ENCODE data around the gene E4F1.
A peak's percentile ranks its signal among the peaks of the same experiment; 100 is the strongest.

The E4F1 gene

GRCh38 chr16:2223221-2223941 is at the start of gene E4F1:
Gene E4F1, plus strand, starts transcription at chr16:2223591. Its CDS starts 23 bp downstream, at chr16:2223614.
- DNase-seq (ENCODE audit: low spot score), result peak; percentile 100

GRCh38 chr16:2173916-2174315 is 49.5 kb upstream of the E4F1 start:
- DNase-seq (ENCODE audit: low spot score), result no peak

GRCh38 chr16:2174396-2175131 is 48.8 kb upstream of the E4F1 start:
- no peak for DNase-seq (ENCODE audit: low spot score)

- DNase-seq (ENCODE audit: low spot score), result no peak
These were observed 47.9 kb upstream of the E4F1 start for GRCh38 chr16:2175454-2175853.

- no peak for DNase-seq (ENCODE audit: low spot score)
These were observed 47.3 kb upstream of the E4F1 start for GRCh38 chr16:2176047-2176446.

- DNase-seq (ENCODE audit: low spot score), result no peak
These were observed 46.3 kb upstream of the E4F1 start for GRCh38 chr16:2177101-2177500.

- no peak for DNase-seq (ENCODE audit: low spot score)
These were observed 45.8 kb upstream of the E4F1 start for GRCh38 chr16:2177561-2177960.

- DNase-seq (ENCODE audit: low spot score), result peak; percentile 49
These were observed 44.9 kb upstream of the E4F1 start for GRCh38 chr16:2178321-2179106.

GRCh38 chr16:2179107-2179501 is 44.3 kb upstream of the E4F1 start:
- DNase-seq (ENCODE audit: low spot score), result no peak

GRCh38 chr16:2179576-2179975 is 43.8 kb upstream of the E4F1 start:
- DNase-seq (ENCODE audit: low spot score), result no peak

GRCh38 chr16:2180461-2180860 is 42.9 kb upstream of the E4F1 start:
- DNase-seq (ENCODE audit: low spot score), result no peak

GRCh38 chr16:2180962-2181923 is 42.1 kb upstream of the E4F1 start:
- DNase-seq (ENCODE audit: low spot score), result no peak

- no peak for DNase-seq (ENCODE audit: low spot score)
These were observed 41.4 kb upstream of the E4F1 start for GRCh38 chr16:2181952-2182351.

- no peak for DNase-seq (ENCODE audit: low spot score)
These were observed 39.7 kb upstream of the E4F1 start for GRCh38 chr16:2183671-2184070.

- no peak for DNase-seq (ENCODE audit: low spot score)
These were observed 39.0 kb upstream of the E4F1 start for GRCh38 chr16:2184346-2184745.

GRCh38 chr16:2184962-2185361 is 38.4 kb upstream of the E4F1 start:
- no peak for DNase-seq (ENCODE audit: low spot score)

GRCh38 chr16:2186064-2186463 is 37.3 kb upstream of the E4F1 start:
- no peak for DNase-seq (ENCODE audit: low spot score)

GRCh38 chr16:2186505-2186904 is 36.9 kb upstream of the E4F1 start:
- no peak for DNase-seq (ENCODE audit: low spot score)

- no peak for DNase-seq (ENCODE audit: low spot score)
These were observed 36.2 kb upstream of the E4F1 start for GRCh38 chr16:2187212-2187611.

- DNase-seq (ENCODE audit: low spot score), result no peak
These were observed 35.0 kb upstream of the E4F1 start for GRCh38 chr16:2188395-2188794.

- no peak for DNase-seq (ENCODE audit: low spot score)
These were observed 34.0 kb upstream of the E4F1 start for GRCh38 chr16:2189252-2189893.

All from activated CD4-positive, alpha-beta T cell treated with anti-CD3 and anti-CD28 coated beads, Interleukin-2, Interleukin-4, amounts not matched to agents 100 ng/mL and 50 ng/mL, durations not matched to agents 16 hours and 8 hours (primary cell).